HepG2 (cell line): ENCODE measurements around the gene STK39. TPM values are rescaled to one million over a fixed set of nuclear protein-coding genes. Genes with fewer than 3 reads are reported as not detected.

Experiments used
- BCL3 ChIP-seq: sonication (generic); formaldehyde crosslinking; IDR thresholded peaks from 2 replicates; pipeline ENCODE4 v1.5.1; 2020; ENCODE audit warnings: mild to moderate bottlenecking, missing genetic modification reagents, moderate library complexity
- CBX5 ChIP-seq: sonication (generic); formaldehyde crosslinking; IDR thresholded peaks from 2 replicates; pipeline ENCODE4 v1.4.0; 2020; ENCODE audit warnings: missing genetic modification reagents, borderline replicate concordance
- CENPBD1 ChIP-seq: sonication (generic); formaldehyde crosslinking; IDR thresholded peaks from 2 replicates; pipeline ENCODE4 v1.8.0; 2022; ENCODE audit warnings: missing genetic modification reagents, low read depth, mild to moderate bottlenecking, borderline replicate concordance
- EZH2 ChIP-seq: conservative IDR thresholded peaks from 2 replicates; pipeline ENCODE4 v1.6.1; 2012; ENCODE audit warnings: mild to moderate bottlenecking, low read depth, low read length, moderate library complexity
- GATA4 ChIP-seq: sonication (generic); IDR thresholded peaks from 2 replicates; pipeline ENCODE4 v1.6.1; 2016; ENCODE audit warnings: antibody characterized with exemption, low read depth, borderline replicate concordance
- HDAC2 ChIP-seq: sonication (generic); formaldehyde crosslinking; IDR thresholded peaks from 2 replicates; pipeline ENCODE4 v1.4.0; 2020; ENCODE audit warnings: missing genetic modification reagents
- HOMEZ ChIP-seq: IDR thresholded peaks from 2 replicates; pipeline ENCODE4 v1.6.1; 2016; ENCODE audit warnings: low read depth
- IKZF1 ChIP-seq: fragments of 450-650 bp; IDR thresholded peaks from 2 replicates; pipeline ENCODE4 v1.7.1; 2016
- LRRFIP1 ChIP-seq: sonication (generic); formaldehyde crosslinking; conservative IDR thresholded peaks from 2 replicates; pipeline ENCODE4 v1.4.0; 2020; ENCODE audit warnings: missing genetic modification reagents
- MBD4 ChIP-seq: IDR thresholded peaks from 2 replicates; pipeline ENCODE4 v1.6.1; 2012; ENCODE audit warnings: low read length, inconsistent platforms, borderline replicate concordance
- MTF1 ChIP-seq: sonication (generic); formaldehyde crosslinking; IDR thresholded peaks from 2 replicates; pipeline ENCODE4 v1.5.0; 2020; ENCODE audit warnings: missing genetic modification reagents
- NFRKB ChIP-seq: fragments of 450-650 bp; IDR thresholded peaks from 2 replicates; pipeline ENCODE4 v1.6.1; 2017
- SALL1 ChIP-seq: sonication (generic); formaldehyde crosslinking; IDR thresholded peaks from 2 replicates; pipeline ENCODE4 v1.8.0; 2022; ENCODE audit warnings: mild to moderate bottlenecking, missing genetic modification reagents
- SMC3 ChIP-seq: IDR thresholded peaks from 2 replicates; pipeline ENCODE4 v1.6.1; 2011; ENCODE audit warnings: low read length, improper control_type of control experiment
- STAT5B ChIP-seq: sonication (generic); formaldehyde crosslinking; IDR thresholded peaks from 2 replicates; pipeline ENCODE4 v1.4.0; 2020; ENCODE audit warnings: missing genetic modification reagents
- TAF1 ChIP-seq: sonication (generic); formaldehyde crosslinking; IDR thresholded peaks from 2 replicates; pipeline ENCODE4 v1.4.0; 2020; ENCODE audit warnings: missing genetic modification reagents
- TEAD2 ChIP-seq: sonication (generic); formaldehyde crosslinking; IDR thresholded peaks from 2 replicates; pipeline ENCODE4 v1.9.0; 2021; ENCODE audit warnings: missing genetic modification reagents
- ZBTB10 ChIP-seq: sonication (generic); formaldehyde crosslinking; IDR thresholded peaks from 2 replicates; pipeline ENCODE4 v1.4.0; 2020; ENCODE audit warnings: missing genetic modification reagents, borderline replicate concordance
- ZKSCAN5 ChIP-seq: sonication (generic); formaldehyde crosslinking; IDR thresholded peaks from 2 replicates; pipeline ENCODE4 v1.5.1; 2020; ENCODE audit warnings: mild to moderate bottlenecking, missing genetic modification reagents
- ZNF230 ChIP-seq: sonication (generic); formaldehyde crosslinking; IDR thresholded peaks from 2 replicates; pipeline ENCODE4 v1.4.0; 2020; ENCODE audit warnings: mild to moderate bottlenecking, missing genetic modification reagents
- ZNF350 ChIP-seq: sonication (generic); formaldehyde crosslinking; IDR thresholded peaks from 2 replicates; pipeline ENCODE4 v1.4.0; 2020; ENCODE audit warnings: mild to moderate bottlenecking, low read depth, missing genetic modification reagents, borderline replicate concordance
- ZNF549 ChIP-seq: sonication (generic); formaldehyde crosslinking; IDR thresholded peaks from 2 replicates; pipeline ENCODE4 v1.5.0; 2020; ENCODE audit warnings: missing genetic modification reagents
- ZNF557 ChIP-seq: sonication (generic); formaldehyde crosslinking; IDR thresholded peaks from 2 replicates; pipeline ENCODE4 v1.4.0; 2020; ENCODE audit warnings: missing genetic modification reagents
- ZNF761 ChIP-seq: sonication (generic); formaldehyde crosslinking; conservative IDR thresholded peaks from 2 replicates; pipeline ENCODE4 v1.4.0; 2020; ENCODE audit warnings: mild to moderate bottlenecking, missing genetic modification reagents
- polyA plus RNA-seq, 8 experiments: library from polyadenylated mRNA; depleted of rRNA in 3 of 8; stranded (reverse) in 7 of 8; unstranded in 1 of 8; fragments of >200 nt; fragmentation: Illumina TruSeq in 4 of 8; extraction: Trizol in 4 of 8; gene quantifications; 2 replicates each; pipeline versions ENCODE4 v1.2.1 to v1.2.3, GENCODE V29; 2011 to 2016; ENCODE audit warnings: low read depth in 4 of 8, missing spikeins in 1 of 8, mixed read lengths in 1 of 8; ENCODE audit not compliant: insufficient read depth in 1 of 8
- total RNA-seq, 5 experiments: library from RNA; depleted of rRNA; stranded (reverse); fragments of >200 nt; fragmentation: Illumina TruSeq; extraction: Trizol; gene quantifications; 2 replicates each; pipeline ENCODE4 v1.2.3, GENCODE V29; 2016; ENCODE audit warnings: low read depth in 1 of 5

STK39 gene
- total and polyA plus RNA-seq, 2 of the 13 experiments (the other 11 are each of a cell fraction or from before 2014, with no cell fraction given), result 27.3 to 38.4 TPM

- TF ChIP-seq HOMEZ (no peak), SMC3 (peak; percentile 26), STAT5B (CRISPR knock-in tag) (no peak), TEAD2 (CRISPR knock-in tag) (no peak), CENPBD1 (CRISPR knock-in tag) (no peak), ZNF557 (CRISPR knock-in tag) (0 out of 2 replicates have a peak, but pooled peaks have one; percentile 69), IKZF1 (no peak), GATA4 (no peak), ZNF350 (CRISPR knock-in tag) (no peak), TAF1 (CRISPR knock-in tag) (no peak), ZBTB10 (CRISPR knock-in tag) (no peak), ZNF761 (CRISPR knock-in tag) (peak; percentile 53; the same call in 1 of the 2 replicates), BCL3 (CRISPR knock-in tag) (no peak), ZNF230 (CRISPR knock-in tag) (no peak), LRRFIP1 (CRISPR knock-in tag) (no peak), EZH2 (no peak), MTF1 (CRISPR knock-in tag) (no peak), SALL1 (peak; percentile 97), ZNF549 (CRISPR knock-in tag) (no peak), ZKSCAN5 (CRISPR knock-in tag) (peak; percentile 64; the same call in 1 of the 2 replicates), MBD4 (no peak), NFRKB (no peak), CBX5 (no peak; the same call in 1 of the 2 replicates), HDAC2 (peak; percentile 88)
Observed at GRCh38 chr2:168166902-168167510, 80.4 kb downstream of the STK39 start (continued).
